B cell (primary cell): ENCODE results near the gene AKAP6. TPM values are rescaled to one million over a fixed set of nuclear protein-coding genes. Genes with fewer than 3 reads are reported as not detected.

ENCODE experiments used
- ATAC-seq: fragments of 200-7000 bp; cut with Tn5 transposase; one replicate; pipeline ENCODE4 v1.10.0; 2021; ENCODE audit warnings: low read depth, mild to moderate bottlenecking, moderate number of reproducible peaks, moderate library complexity
- CTCF ChIA-PET: fragments of 350-600 bp; sonication (Branson Sonifier 250); formaldehyde crosslinking; loops from one replicate; lab custom pipeline; 2021; ENCODE audit warnings: antibody characterized with exemption, inconsistent platforms; lab: Charles Lee
- POLR2A ChIA-PET: fragments of 350-600 bp; sonication (Branson Sonifier 250); formaldehyde crosslinking; loops from one replicate; lab custom pipeline; 2021; ENCODE audit warnings: antibody characterized with exemption; lab: Charles Lee
- DNase-seq: peaks from one replicate; pipeline ENCODE4 v3.0.0; 2013
- H2AFZ ChIP-seq: 2 replicates; pipeline ENCODE4 v1.6.1; 2012; ENCODE audit warnings: mild to moderate bottlenecking, low read depth, low read length; ENCODE audit not compliant: insufficient read depth, poor library complexity, severe bottlenecking
- H3K27ac ChIP-seq, 2 donors: 1 replicate in 1 of 2; 2 replicates in 1 of 2; pipeline ENCODE4 v1.5.1; 2012 to 2013; ENCODE audit warnings: low read length in 2 of 2, mild to moderate bottlenecking in 2 of 2, moderate library complexity in 1 of 2
- H3K27me3 ChIP-seq, 4 experiments: fragments of 200-600 bp in 1 of 4; sonication (generic) in 1 of 4; replicated peaks in 1 of 4; 1 replicate in 2 of 4; 2 replicates in 2 of 4; pipeline versions ENCODE4 v1.6.1 to v1.7.0; 2013 to 2016; ENCODE audit warnings: low read length in 3 of 4, mild to moderate bottlenecking in 2 of 4, mixed read lengths in 1 of 4, moderate library complexity in 1 of 4; ENCODE audit not compliant: insufficient read depth in 4 of 4, control insufficient read depth in 3 of 4; ENCODE audit errors: control extremely low read depth in 1 of 4
- H3K36me3 ChIP-seq, 2 experiments: replicated peaks in 1 of 2; 1 replicate in 1 of 2; 2 replicates in 1 of 2; pipeline versions ENCODE4 v1.6.1 to v1.7.1; 2013; ENCODE audit warnings: low read length in 1 of 2; ENCODE audit not compliant: insufficient read depth in 2 of 2, control insufficient read depth in 1 of 2; ENCODE audit errors: control extremely low read depth in 1 of 2, extremely low read depth in 1 of 2
- H3K4me1 ChIP-seq, 2 donors: fragments of 200-600 bp in 1 of 2; sonication (generic) in 1 of 2; 1 replicate in 1 of 2; 2 replicates in 1 of 2; pipeline versions ENCODE4 v1.5.1 to v1.6.1; 2013 to 2017; ENCODE audit warnings: low read length in 2 of 2; ENCODE audit not compliant: control insufficient read depth in 2 of 2, insufficient read depth in 2 of 2
- H3K4me2 ChIP-seq: replicated peaks from 2 replicates; pipeline ENCODE3; 2012; ENCODE audit warnings: mild to moderate bottlenecking, low read depth, low read length; ENCODE audit not compliant: poor library complexity, severe bottlenecking
- H3K4me3 ChIP-seq, 5 experiments: fragments of 200-600 bp in 1 of 5; sonication (generic) in 1 of 5; 1 replicate in 3 of 5; 2 replicates in 2 of 5; pipeline versions ENCODE4 v1.5.1 to v1.7.0; 2011 to 2016; ENCODE audit warnings: low read length in 4 of 5, mild to moderate bottlenecking in 4 of 5, low read depth in 2 of 5, control low read depth in 1 of 5, moderate library complexity in 1 of 5; ENCODE audit not compliant: insufficient read depth in 1 of 5; ENCODE audit errors: control extremely low read depth in 1 of 5, extremely low read depth in 1 of 5
- H3K79me2 ChIP-seq: fragments of 200-600 bp; sonication (generic); one replicate; pipeline ENCODE4 v1.6.0; 2016; ENCODE audit warnings: low read length; ENCODE audit not compliant: control insufficient read depth, insufficient read depth
- H3K9ac ChIP-seq: fragments of 200-600 bp; sonication (generic); 2 replicates; pipeline ENCODE4 v1.6.1; 2017; ENCODE audit warnings: mild to moderate bottlenecking, low read length, moderate library complexity
- H3K9me3 ChIP-seq, 3 donors: one replicate each; pipeline versions ENCODE4 v1.6.1 to v1.7.1; 2013; ENCODE audit warnings: low read length in 2 of 3; ENCODE audit not compliant: control insufficient read depth in 2 of 3, insufficient read depth in 1 of 3; ENCODE audit errors: control extremely low read depth in 1 of 3
- H4K20me1 ChIP-seq: 2 replicates; pipeline ENCODE4 v1.6.0; 2012; ENCODE audit warnings: mild to moderate bottlenecking, low read length; ENCODE audit not compliant: insufficient read depth, control insufficient read depth, poor library complexity, severe bottlenecking
- H3K27ac Mint-ChIP-seq: one replicate; pipeline ENCODE4 v1.8.0; 2021; ENCODE audit warnings: mixed read lengths
- H3K27me3 Mint-ChIP-seq: one replicate; pipeline ENCODE4 v1.8.0; 2021; ENCODE audit warnings: mixed read lengths
- H3K4me1 Mint-ChIP-seq: one replicate; pipeline ENCODE4 v1.8.0; 2021; ENCODE audit warnings: mixed read lengths
- H3K4me3 Mint-ChIP-seq: one replicate; pipeline ENCODE4 v1.8.0; 2021; ENCODE audit warnings: mixed read lengths
- H3K9me3 Mint-ChIP-seq: one replicate; pipeline ENCODE4 v1.8.0; 2022; ENCODE audit warnings: mixed read lengths; ENCODE audit not compliant: insufficient read depth
- EZH2 ChIP-seq: IDR thresholded peaks from 2 replicates; pipeline ENCODE4 v1.6.1; 2012; ENCODE audit warnings: borderline replicate concordance, low read depth, mild to moderate bottlenecking, moderate library complexity, low read length; ENCODE audit not compliant: insufficient read depth, poor library complexity, severe bottlenecking
- WGBS: methylation state at CpG from one replicate; pipeline ENCODE4 v1.1.5; 2013; ENCODE audit warnings: missing lambda C conversion rate; ENCODE audit not compliant: insufficient coverage; 5-methylcytosine and 5-hydroxymethylcytosine counted together
- intact Hi-C: fragments of 100-400 bp; cut with micrococcal nuclease; formaldehyde crosslinking; loops from one replicate; pipeline ENCODE4 v1.10.0; 2022
- polyA plus RNA-seq: library from polyadenylated mRNA; depleted of rRNA; stranded (reverse); fragments of >200 nt; gene quantifications from 2 replicates; pipeline ENCODE4 v1.2.3, GENCODE V29; 2012
- total RNA-seq, 2 donors: library from RNA; stranded (reverse); fragments of 120-200 nt in 1 of 2; gene quantifications; 1 replicate in 1 of 2; 2 replicates in 1 of 2; pipeline versions ENCODE4 v1.2.3 to v1.2.4, GENCODE V29; 2013 to 2022
- TF ChIP-seq, protein P1 (sequence below): fragments of 200-600 bp; IDR thresholded peaks from one replicate; pipeline ENCODE4 v1.8.0; 2022; ENCODE audit warnings: antibody characterized with exemption, mild to moderate bottlenecking

The AKAP6 gene
- total and polyA plus RNA-seq, 2 donors (not counting 1 experiment from before 2014, with no cell fraction given) = 1.4 to 2.8 TPM

DNA sequence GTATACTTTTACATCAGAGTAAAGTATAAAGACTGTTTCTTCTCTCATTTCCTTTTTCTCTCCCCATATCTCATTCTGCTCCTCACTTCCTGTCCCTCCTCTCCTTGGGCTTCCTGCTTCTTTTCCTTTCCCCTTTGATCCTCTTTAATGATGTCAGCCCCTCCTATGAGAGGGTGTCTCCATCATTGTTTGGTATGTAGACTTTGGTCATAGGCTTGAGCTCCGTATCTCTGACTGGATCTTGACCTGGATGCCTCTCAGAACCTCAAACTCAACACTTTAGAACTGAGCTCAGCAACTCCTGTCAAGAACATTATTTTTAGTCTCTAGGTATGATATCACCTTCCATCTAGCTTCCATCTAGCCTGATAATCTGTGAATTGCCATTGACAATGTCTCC lies 50.3 kb downstream of the AKAP6 start:
- CTCF ChIA-PET = no interaction called here
- no peak overlapping the region for H3K4me2 ChIP-seq
- no peak overlapping the region for H3K27ac Mint-ChIP-seq
- peaks cover 2% of the 10 kb centered on the region for H3K27me3 Mint-ChIP-seq
- no peak overlapping the region for H3K4me3 ChIP-seq
- intact Hi-C loops = no loop called here
- H3K4me1 ChIP-seq = no peaks in the 10 kb centered on the region
- H3K9ac ChIP-seq = no peak overlapping the region
- H4K20me1 ChIP-seq = no peaks in the 10 kb centered on the region
- no peak overlapping the region for H3K27ac ChIP-seq
- H3K9me3 ChIP-seq = no peaks in the 10 kb centered on the region
- WGBS = no CpG with 5 or more reads among the region's 1 CpG
- POLR2A ChIA-PET = no interaction called here
- no peak overlapping the region for H3K4me3 Mint-ChIP-seq
- no peak for ATAC-seq
- H3K36me3 ChIP-seq = no peaks in the 10 kb centered on the region
- H3K27me3 ChIP-seq = no peaks in the 10 kb centered on the region
- H2AFZ ChIP-seq = no peak overlapping the region
- H3K79me2 ChIP-seq = no peaks in the 10 kb centered on the region
- no peak for TF ChIP-seq EZH2
- TF ChIP-seq, protein P1, sequence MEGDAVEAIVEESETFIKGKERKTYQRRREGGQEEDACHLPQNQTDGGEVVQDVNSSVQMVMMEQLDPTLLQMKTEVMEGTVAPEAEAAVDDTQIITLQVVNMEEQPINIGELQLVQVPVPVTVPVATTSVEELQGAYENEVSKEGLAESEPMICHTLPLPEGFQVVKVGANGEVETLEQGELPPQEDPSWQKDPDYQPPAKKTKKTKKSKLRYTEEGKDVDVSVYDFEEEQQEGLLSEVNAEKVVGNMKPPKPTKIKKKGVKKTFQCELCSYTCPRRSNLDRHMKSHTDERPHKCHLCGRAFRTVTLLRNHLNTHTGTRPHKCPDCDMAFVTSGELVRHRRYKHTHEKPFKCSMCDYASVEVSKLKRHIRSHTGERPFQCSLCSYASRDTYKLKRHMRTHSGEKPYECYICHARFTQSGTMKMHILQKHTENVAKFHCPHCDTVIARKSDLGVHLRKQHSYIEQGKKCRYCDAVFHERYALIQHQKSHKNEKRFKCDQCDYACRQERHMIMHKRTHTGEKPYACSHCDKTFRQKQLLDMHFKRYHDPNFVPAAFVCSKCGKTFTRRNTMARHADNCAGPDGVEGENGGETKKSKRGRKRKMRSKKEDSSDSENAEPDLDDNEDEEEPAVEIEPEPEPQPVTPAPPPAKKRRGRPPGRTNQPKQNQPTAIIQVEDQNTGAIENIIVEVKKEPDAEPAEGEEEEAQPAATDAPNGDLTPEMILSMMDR = no peak
- no peaks in the 10 kb centered on the region for H3K9me3 Mint-ChIP-seq
- no peak for DNase-seq
- no peaks in the 10 kb centered on the region for H3K4me1 Mint-ChIP-seq

DNA sequence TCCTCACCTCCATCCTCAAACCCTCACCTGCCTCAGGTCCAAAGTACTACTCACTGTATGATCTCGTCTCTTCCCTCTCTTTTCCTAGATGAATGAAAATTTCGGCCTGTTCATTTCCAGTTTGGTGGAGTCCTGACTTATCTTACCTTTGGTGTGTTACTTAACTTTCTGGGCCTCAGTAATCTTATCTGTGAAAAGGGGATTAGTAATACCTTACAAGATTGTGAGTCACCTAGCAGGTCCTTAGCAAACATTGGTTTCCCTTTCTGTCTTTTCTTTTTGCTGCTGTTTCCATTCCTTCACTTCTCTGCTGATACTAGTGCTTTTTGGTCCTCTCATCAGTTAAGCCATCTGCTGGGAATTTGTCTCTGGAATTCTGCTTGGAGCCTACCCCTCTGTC lies 52.8 kb downstream of the AKAP6 start:
- Histone ChIP-seq H3K79me2 (no peaks in the 10 kb centered on the region), H3K4me3 (no peak overlapping the region), H4K20me1 (no peaks in the 10 kb centered on the region), H3K9ac (no peak overlapping the region), H3K27me3 (no peaks in the 10 kb centered on the region), H3K4me1 (no peaks in the 10 kb centered on the region), H3K36me3 (no peaks in the 10 kb centered on the region), H3K9me3 (no peaks in the 10 kb centered on the region), H2AFZ (no peak overlapping the region), H3K4me2 (no peak overlapping the region), H3K27ac (no peak overlapping the region)
- Mint-ChIP-seq H3K27me3 (peaks cover 2% of the 10 kb centered on the region), H3K27ac (no peak overlapping the region), H3K9me3 (no peaks in the 10 kb centered on the region), H3K4me3 (no peak overlapping the region), H3K4me1 (no peaks in the 10 kb centered on the region)
- no CpG with 5 or more reads among the region's 2 CpGs for whole genome bisulfite sequencing
- DNase-seq (no peak), ATAC-seq (no peak)
- CTCF ChIA-PET = no interaction called here
- intact Hi-C loops = no loop called here
- POLR2A ChIA-PET = no interaction called here
- TF ChIP-seq, protein P1 = no peak
- TF ChIP-seq EZH2 = no peak
